ENCODE results near the gene OR13G1.
"Not testable (repeated sequence)": the region's sequence is repeated elsewhere in the genome, so short reads cannot be mapped to it uniquely, and the experiment has no call there.

OR13G1 gene, protein sequence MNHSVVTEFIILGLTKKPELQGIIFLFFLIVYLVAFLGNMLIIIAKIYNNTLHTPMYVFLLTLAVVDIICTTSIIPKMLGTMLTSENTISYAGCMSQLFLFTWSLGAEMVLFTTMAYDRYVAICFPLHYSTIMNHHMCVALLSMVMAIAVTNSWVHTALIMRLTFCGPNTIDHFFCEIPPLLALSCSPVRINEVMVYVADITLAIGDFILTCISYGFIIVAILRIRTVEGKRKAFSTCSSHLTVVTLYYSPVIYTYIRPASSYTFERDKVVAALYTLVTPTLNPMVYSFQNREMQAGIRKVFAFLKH

DNA sequence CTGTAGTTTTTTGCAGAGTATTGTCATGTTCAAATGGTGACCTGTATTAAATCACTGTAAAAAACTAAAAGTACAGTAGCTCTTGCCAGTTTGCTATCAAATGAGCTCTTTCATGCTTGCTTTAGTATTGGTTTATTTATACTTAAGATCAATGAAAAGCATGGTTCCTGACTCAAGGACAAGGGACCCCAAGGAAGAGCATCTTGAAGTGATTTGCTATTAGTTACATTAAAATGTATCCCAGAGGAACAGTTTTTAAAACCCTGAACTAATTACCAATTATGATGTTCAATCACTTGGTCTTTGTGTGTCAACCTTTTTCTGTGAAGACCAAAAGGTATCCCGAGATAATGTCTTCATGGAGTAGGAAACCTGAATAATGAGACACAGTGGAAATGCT lies at the start of gene OR13G1:
Gene OR13G1 (minus strand): TSS at position 101 of the 400 bp plus-strand sequence. CDS start 6,698 bp downstream, outside the sequence.
- no peak for DNase-seq

GRCh38 chr1:247721222-247721621 lies 41.7 kb upstream of the OR13G1 start:
- DNase-seq: no peak

- DNase-seq: no peak
Measured at GRCh38 chr1:247716546-247716945, 37.0 kb upstream of the OR13G1 start, which contains the start of gene OR6F1. TSS of gene OR6F1 (minus strand) at chr1:247716646. CDS start at chr1:247712755, 3,891 bp downstream.

- DNase-seq: no peak
Measured at GRCh38 chr1:247713753-247714152, 34.2 kb upstream of the OR13G1 start.

- DNase-seq: not testable (repeated sequence)
Measured at GRCh38 chr1:247710681-247711080, 31.1 kb upstream of the OR13G1 start.

DNA sequence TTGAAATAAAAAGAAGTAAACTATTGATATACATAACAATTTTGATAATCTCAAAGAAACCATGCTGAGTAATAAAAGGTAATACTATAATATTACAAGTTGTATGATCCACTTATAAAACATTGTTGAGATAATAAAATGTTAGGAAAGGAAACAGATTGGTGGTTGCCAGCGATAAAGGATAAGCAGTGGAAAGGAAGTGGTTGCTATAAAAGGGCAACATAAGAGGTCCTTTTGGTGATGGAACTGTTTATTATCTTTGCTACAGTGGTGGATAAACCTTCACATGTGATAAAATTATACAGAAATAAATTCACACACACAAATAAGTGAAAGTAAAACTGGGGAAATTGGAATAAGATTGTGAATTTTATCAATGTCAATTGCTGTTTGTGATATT lies 21.8 kb upstream of the OR13G1 start:
- no peak for DNase-seq

GRCh38 chr1:247681288-247681897 lies 1.9 kb upstream of the OR13G1 start:
- peak; percentile 17 for DNase-seq

GRCh38 chr1:247680171-247680570 lies 632 bp upstream of the OR13G1 start:
- no peak for DNase-seq

- DNase-seq: no peak
Measured at GRCh38 chr1:247669225-247669624, 10.3 kb downstream of the OR13G1 start.

GRCh38 chr1:247656221-247656875 lies 23.2 kb downstream of the OR13G1 start:
- no peak for DNase-seq

GRCh38 chr1:247653040-247653439 lies 26.5 kb downstream of the OR13G1 start:
- DNase-seq: no peak

DNA sequence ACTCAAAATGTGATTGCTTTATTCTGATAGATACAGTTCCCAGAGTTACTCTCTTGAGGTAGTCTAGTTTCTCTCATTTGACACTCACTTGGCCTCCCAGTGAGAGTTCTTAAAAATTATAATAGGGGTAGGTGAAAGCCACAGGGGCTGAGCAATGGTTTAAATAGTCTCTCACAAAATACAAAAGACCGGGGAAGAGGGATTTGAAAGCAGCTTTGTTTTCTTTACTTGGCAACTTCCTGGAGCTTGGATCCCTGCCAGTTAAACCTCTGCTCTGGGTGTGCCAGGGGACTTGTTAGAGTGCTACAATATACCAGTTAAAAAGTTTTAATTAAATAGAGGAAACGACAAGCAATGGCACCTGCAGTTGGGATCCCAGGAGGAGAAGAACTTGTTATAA lies 31.7 kb downstream of the OR13G1 start:
- no peak for DNase-seq

GRCh38 chr1:247646867-247647266 lies 32.7 kb downstream of the OR13G1 start:
- DNase-seq: no peak

DNA sequence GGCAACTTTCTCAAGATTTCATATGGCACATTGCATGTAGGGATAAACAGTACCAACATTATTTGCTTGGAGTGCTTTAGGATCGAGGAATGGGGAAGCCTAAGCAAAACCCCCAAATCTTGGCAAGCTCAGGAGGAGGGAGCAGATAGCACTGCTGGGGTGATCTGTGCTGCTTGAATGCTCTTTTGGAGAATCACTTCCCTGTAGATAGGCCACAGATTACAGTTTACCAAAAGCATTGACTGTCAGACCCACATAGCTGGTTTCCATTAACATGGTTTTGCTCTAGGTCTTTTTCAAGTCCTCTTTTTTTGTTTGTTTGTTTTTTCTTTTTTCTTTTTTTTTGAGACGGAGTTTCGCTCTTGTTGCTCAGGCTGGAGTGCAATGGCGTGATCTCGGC lies 36.8 kb downstream of the OR13G1 start:
- DNase-seq: no peak

GRCh38 chr1:247639381-247639981 lies 40.1 kb downstream of the OR13G1 start:
- DNase-seq: peak; percentile 79

- no peak for DNase-seq
Measured at GRCh38 chr1:247638781-247639180, 40.8 kb downstream of the OR13G1 start.

DNA sequence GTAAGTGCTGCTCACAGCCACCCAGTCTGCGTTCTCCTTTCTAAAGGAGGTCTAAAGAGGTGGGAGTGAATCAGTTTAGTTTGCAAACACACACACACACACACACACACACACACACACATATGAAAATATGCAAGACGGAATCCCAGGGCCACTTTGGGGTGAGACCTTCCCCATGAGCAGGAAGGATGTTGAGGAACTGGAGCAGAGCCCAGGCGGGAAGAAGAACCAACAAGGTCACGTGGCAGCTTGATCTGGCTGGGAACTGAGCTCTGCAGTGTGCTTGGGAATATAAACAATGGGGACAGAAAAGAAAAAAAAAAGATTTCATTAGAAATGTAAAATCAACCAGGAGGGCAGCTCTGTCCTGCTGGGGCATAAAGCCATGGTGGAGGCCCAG lies 41.5 kb downstream of the OR13G1 start:
- no peak for DNase-seq

- no peak for DNase-seq
Measured at GRCh38 chr1:247627951-247628350, 51.6 kb downstream of the OR13G1 start.
